8988T (cell line): ENCODE results near the gene NTM.

Experiments used
- DNase-seq: peaks from one replicate; pipeline ENCODE4 v3.0.0; 2011

NTM gene

GRCh38 chr11:131614631-131615030, 244.2 kb downstream of the NTM start:
- DNase-seq = no peak

GRCh38 chr11:131615611-131616010, 245.2 kb downstream of the NTM start:
- no peak for DNase-seq

- DNase-seq = no peak
Observed at GRCh38 chr11:131616481-131617140, 246.2 kb downstream of the NTM start.

GRCh38 chr11:131618201-131618600, 247.8 kb downstream of the NTM start:
- no peak for DNase-seq

GRCh38 chr11:131622193-131622592, 251.8 kb downstream of the NTM start:
- no peak for DNase-seq

- DNase-seq = no peak
Observed at GRCh38 chr11:131624531-131624930, 254.1 kb downstream of the NTM start.

- DNase-seq = no peak
Observed at GRCh38 chr11:131626788-131627187, 256.4 kb downstream of the NTM start.

GRCh38 chr11:131628739-131629138, 258.3 kb downstream of the NTM start:
- DNase-seq = no peak

- no peak for DNase-seq
Observed at GRCh38 chr11:131629925-131630540, 259.6 kb downstream of the NTM start.

- no peak for DNase-seq
Observed at GRCh38 chr11:131632971-131633370, 262.6 kb downstream of the NTM start.

- no peak for DNase-seq
Observed at GRCh38 chr11:131633921-131634715, 263.7 kb downstream of the NTM start.

- no peak for DNase-seq
Observed at GRCh38 chr11:131637469-131638175, 267.2 kb downstream of the NTM start.

GRCh38 chr11:131638889-131639288, 268.5 kb downstream of the NTM start:
- no peak for DNase-seq

GRCh38 chr11:131640320-131640719, 269.9 kb downstream of the NTM start:
- DNase-seq = no peak

GRCh38 chr11:131642756-131643531, 272.5 kb downstream of the NTM start:
- no peak for DNase-seq

GRCh38 chr11:131644204-131644795, 273.9 kb downstream of the NTM start:
- no peak for DNase-seq

- DNase-seq = no peak
Observed at GRCh38 chr11:131645237-131645636, 274.8 kb downstream of the NTM start.

- no peak for DNase-seq
Observed at GRCh38 chr11:131649856-131650255, 279.4 kb downstream of the NTM start.

- no peak for DNase-seq
Observed at GRCh38 chr11:131652231-131652630, 281.8 kb downstream of the NTM start.

- no peak for DNase-seq
Observed at GRCh38 chr11:131653260-131653659, 282.8 kb downstream of the NTM start.

GRCh38 chr11:131654849-131655248, 284.4 kb downstream of the NTM start:
- DNase-seq = no peak

- no peak for DNase-seq
Observed at GRCh38 chr11:131656179-131656838, 285.9 kb downstream of the NTM start.
